ENCODE results near the gene ZNF473.

ZNF473 gene

GRCh38 chr19:50008532-50008931 lies 17.3 kb upstream of the ZNF473 start:
- TF ChIP-seq, protein P1, sequence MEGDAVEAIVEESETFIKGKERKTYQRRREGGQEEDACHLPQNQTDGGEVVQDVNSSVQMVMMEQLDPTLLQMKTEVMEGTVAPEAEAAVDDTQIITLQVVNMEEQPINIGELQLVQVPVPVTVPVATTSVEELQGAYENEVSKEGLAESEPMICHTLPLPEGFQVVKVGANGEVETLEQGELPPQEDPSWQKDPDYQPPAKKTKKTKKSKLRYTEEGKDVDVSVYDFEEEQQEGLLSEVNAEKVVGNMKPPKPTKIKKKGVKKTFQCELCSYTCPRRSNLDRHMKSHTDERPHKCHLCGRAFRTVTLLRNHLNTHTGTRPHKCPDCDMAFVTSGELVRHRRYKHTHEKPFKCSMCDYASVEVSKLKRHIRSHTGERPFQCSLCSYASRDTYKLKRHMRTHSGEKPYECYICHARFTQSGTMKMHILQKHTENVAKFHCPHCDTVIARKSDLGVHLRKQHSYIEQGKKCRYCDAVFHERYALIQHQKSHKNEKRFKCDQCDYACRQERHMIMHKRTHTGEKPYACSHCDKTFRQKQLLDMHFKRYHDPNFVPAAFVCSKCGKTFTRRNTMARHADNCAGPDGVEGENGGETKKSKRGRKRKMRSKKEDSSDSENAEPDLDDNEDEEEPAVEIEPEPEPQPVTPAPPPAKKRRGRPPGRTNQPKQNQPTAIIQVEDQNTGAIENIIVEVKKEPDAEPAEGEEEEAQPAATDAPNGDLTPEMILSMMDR (IDR thresholded peaks at IDR 0.05; ENCODE audit: borderline replicate concordance, control extremely low read depth, extremely low read depth, insufficient read depth, missing control alignments): no peak
- in situ Hi-C loops (cut with MboI; ENCODE audit: low sequenced_read_pairs, unreplicated experiment): no loop called here
- DNase-seq (ENCODE audit: low spot score): no peak

DNA sequence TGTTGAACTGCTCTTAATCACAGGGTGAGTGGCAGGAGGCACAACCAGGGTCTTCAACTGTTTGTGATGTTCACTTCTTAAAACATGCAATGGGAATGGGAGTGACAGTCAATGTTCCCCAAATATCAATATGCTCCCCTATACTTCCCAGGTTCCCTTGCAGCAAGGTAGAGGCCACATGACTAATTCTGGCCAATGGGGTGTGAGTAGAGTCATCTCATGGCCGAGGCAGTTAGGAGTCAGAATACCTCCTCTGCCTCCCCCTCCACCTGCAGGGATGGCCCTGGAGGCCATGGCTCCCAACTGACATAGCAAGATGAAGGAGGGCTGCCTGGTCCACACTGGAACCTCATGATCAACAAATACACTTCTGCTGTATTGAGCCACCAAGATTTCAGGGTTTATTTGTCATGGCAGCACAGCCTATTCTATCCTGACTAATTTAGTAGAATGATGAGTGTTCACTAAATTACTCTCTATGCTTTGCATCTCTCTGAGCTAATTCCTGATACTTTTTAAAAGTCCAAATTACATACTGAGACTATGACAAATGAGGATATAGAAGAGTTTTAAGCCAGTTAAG lies 9.5 kb upstream of the ZNF473 start:
- no peak for DNase-seq (ENCODE audit: low spot score)
- in situ Hi-C loops (cut with MboI; ENCODE audit: low sequenced_read_pairs, unreplicated experiment): no loop called here
- TF ChIP-seq, protein P1 (IDR thresholded peaks at IDR 0.05; ENCODE audit: borderline replicate concordance, control extremely low read depth, extremely low read depth, insufficient read depth, missing control alignments): no peak

GRCh38 chr19:50020481-50020880 lies 5.3 kb upstream of the ZNF473 start:
- in situ Hi-C loops (cut with MboI; ENCODE audit: low sequenced_read_pairs, unreplicated experiment): no loop called here

DNA sequence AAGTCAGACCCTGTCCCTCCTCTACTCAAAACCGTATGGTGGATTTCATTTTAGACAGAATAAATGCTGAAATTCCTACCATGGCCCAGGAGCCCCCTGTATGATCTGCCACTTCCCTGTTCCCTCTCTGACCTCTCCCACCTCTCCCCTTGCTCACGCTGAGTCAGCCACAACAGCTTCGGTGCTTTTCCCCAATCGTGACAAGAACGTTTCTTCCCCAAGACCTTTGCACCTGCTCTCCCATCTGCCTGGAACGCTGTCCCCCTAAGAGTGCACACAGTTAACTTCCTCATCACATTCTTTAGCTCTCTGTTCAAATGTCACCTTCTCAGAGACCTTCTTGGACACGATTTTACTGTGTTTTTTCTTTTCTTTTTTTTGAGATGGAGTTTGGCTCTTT lies 3.0 kb upstream of the ZNF473 start:
- in situ Hi-C loops (cut with MboI; ENCODE audit: low sequenced_read_pairs, unreplicated experiment): no loop called here
- TF ChIP-seq, protein P1 (IDR thresholded peaks at IDR 0.05; ENCODE audit: borderline replicate concordance, control extremely low read depth, extremely low read depth, insufficient read depth, missing control alignments): no peak
- DNase-seq (ENCODE audit: low spot score): no peak

More at GRCh38 chr19:50020481-50020880, 5.3 kb upstream of the ZNF473 start:
- no peak for DNase-seq (ENCODE audit: low spot score)
- TF ChIP-seq, protein P1 (IDR thresholded peaks at IDR 0.05; ENCODE audit: borderline replicate concordance, control extremely low read depth, extremely low read depth, insufficient read depth, missing control alignments): no peak

DNA sequence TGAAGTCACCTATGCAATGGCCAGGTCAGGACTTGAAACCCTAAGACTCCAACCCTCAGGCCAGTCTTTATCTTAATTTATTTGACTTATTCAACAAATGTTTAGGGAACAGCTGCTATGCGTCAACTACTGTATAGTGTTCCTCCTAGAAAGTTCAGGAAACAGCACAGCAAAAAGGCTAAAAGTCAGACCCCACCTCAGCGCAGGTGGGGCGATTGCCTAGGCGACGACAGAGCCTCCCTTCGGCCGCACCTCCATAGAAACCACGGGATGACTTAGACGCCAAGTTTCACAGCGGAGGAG lies 1.1 kb upstream of the ZNF473 start:
- TF ChIP-seq, protein P1 (IDR thresholded peaks at IDR 0.05; ENCODE audit: borderline replicate concordance, control extremely low read depth, extremely low read depth, insufficient read depth, missing control alignments): no peak
- in situ Hi-C loops (cut with MboI; ENCODE audit: low sequenced_read_pairs, unreplicated experiment): no loop called here
- DNase-seq (ENCODE audit: low spot score): no peak

- DNase-seq (ENCODE audit: low spot score): peak; percentile 97
- in situ Hi-C loops (cut with MboI; ENCODE audit: low sequenced_read_pairs, unreplicated experiment): no loop called here
- TF ChIP-seq, protein P1 (IDR thresholded peaks at IDR 0.05; ENCODE audit: borderline replicate concordance, control extremely low read depth, extremely low read depth, insufficient read depth, missing control alignments): no peak
Measured at GRCh38 chr19:50025022-50025793, 597 bp upstream of the ZNF473 start, which contains the start of gene VRK3. Gene VRK3, minus strand, starts transcription at chr19:50025372. Its CDS starts 9,210 bp downstream, at chr19:50016162.

Measured in GM13976 (cell line).